HepG2 (cell line): ENCODE measurements around the gene HOXD3. TPM values are rescaled to one million over a fixed set of nuclear protein-coding genes. Genes with fewer than 3 reads are reported as not detected.

ENCODE experiments used
- ATAC-seq: fragments of 200-7000 bp; cut with Tn5 transposase; 3 replicates; pipeline ENCODE4 v1.9.1; 2020; ENCODE audit warnings: mild to moderate bottlenecking, moderate library complexity
- BruUV-seq: library from RNA; stranded (reverse); fragments of 400-500 nt; replicated peaks from 2 replicates; lab custom pipeline; 2021; lab: Mats Ljungman, UMichigan
- CTCF ChIA-PET: fragments of 300-600 bp; formaldehyde crosslinking; extraction: SDS; loops from one replicate; lab custom pipeline; 2021; ENCODE audit warnings: low total read pairs, inconsistent platforms, low intra/inter-chr PET ratio; lab: Yijun Ruan, JAX
- POLR2A ChIA-PET: fragments of 350-600 bp; sonication (Branson Sonifier 250); formaldehyde crosslinking; loops from one replicate; lab custom pipeline; 2020; ENCODE audit warnings: antibody characterized with exemption, inconsistent platforms; lab: Yijun Ruan, JAX
- DNase-seq: peaks from one replicate; pipeline ENCODE4 v3.0.0-alpha.2; 2015; ENCODE audit warnings: low spot score
- FAIRE-seq: peaks from 3 replicates; lab custom pipeline; 2011; peaks lifted over from hg19 to GRCh38; lab: Jason Lieb, UNC
- H2AFZ ChIP-seq: one replicate; pipeline ENCODE4 v1.6.1; 2011; ENCODE audit warnings: low read length, inconsistent platforms
- H3K27ac ChIP-seq: fragments of 300-600 bp; 3 replicates; pipeline ENCODE4 v1.8.0; 2011; ENCODE audit warnings: mixed run types, mild to moderate bottlenecking, mixed read lengths, low read length, inconsistent platforms; ENCODE audit not compliant: insufficient read depth; ENCODE audit errors: extremely low read length
- H3K27me3 ChIP-seq, 2 experiments: fragments of 200-600 bp in 1 of 2; 2 replicates in 1 of 2; 3 replicates in 1 of 2; pipeline versions ENCODE4 v1.6.0 to v1.8.0; 2011; ENCODE audit warnings: low read length in 2 of 2, mild to moderate bottlenecking in 2 of 2, moderate library complexity in 2 of 2, inconsistent platforms in 1 of 2; ENCODE audit not compliant: insufficient read depth in 2 of 2, control insufficient read depth in 1 of 2
- H3K36me3 ChIP-seq, 2 experiments: fragments of 200-600 bp in 1 of 2; replicated peaks in 1 of 2; 2 replicates in 1 of 2; 3 replicates in 1 of 2; pipeline versions ENCODE4 v1.5.1 to v1.8.0; 2011; ENCODE audit warnings: low read length in 2 of 2, inconsistent platforms in 1 of 2; ENCODE audit not compliant: insufficient read depth in 2 of 2, control insufficient read depth in 1 of 2
- H3K4me1 ChIP-seq: 2 replicates; pipeline ENCODE4 v1.5.1; 2012; ENCODE audit warnings: low read length, inconsistent platforms; ENCODE audit not compliant: insufficient read depth
- H3K4me2 ChIP-seq: 2 replicates; pipeline ENCODE4 v1.6.0; 2011; ENCODE audit warnings: low read depth, low read length, inconsistent platforms
- H3K4me3 ChIP-seq, 3 experiments: fragments of 200-600 bp in 1 of 3; sonication (generic), shearing (Covaris generic) in 1 of 3; replicated peaks in 1 of 3; 2 replicates each; pipeline ENCODE4 v1.5.1; 2011 to 2016; ENCODE audit warnings: low read length in 3 of 3, inconsistent platforms in 2 of 3, low read depth in 2 of 3, mild to moderate bottlenecking in 2 of 3, control low read depth in 1 of 3, mixed read lengths in 1 of 3; ENCODE audit not compliant: insufficient read depth in 1 of 3
- H3K79me2 ChIP-seq: one replicate; pipeline ENCODE4 v1.6.1; 2011; ENCODE audit warnings: low read length, inconsistent platforms; ENCODE audit not compliant: insufficient read depth
- H3K9ac ChIP-seq: 2 replicates; pipeline ENCODE4 v1.6.0; 2011; ENCODE audit warnings: mild to moderate bottlenecking, low read depth, low read length, inconsistent platforms; ENCODE audit not compliant: insufficient read depth
- H3K9me3 ChIP-seq: 2 replicates; pipeline ENCODE4 v1.5.1; 2012; ENCODE audit warnings: mild to moderate bottlenecking, low read length
- H4K20me1 ChIP-seq: 2 replicates; pipeline ENCODE4 v1.6.0; 2011; ENCODE audit warnings: inconsistent platforms, mild to moderate bottlenecking, low read length, moderate library complexity; ENCODE audit not compliant: insufficient read depth
- DR1 ChIP-seq: sonication (generic); formaldehyde crosslinking; IDR thresholded peaks from 2 replicates; pipeline ENCODE4 v1.8.0; 2021; ENCODE audit warnings: mild to moderate bottlenecking, missing genetic modification reagents, inconsistent platforms
- HNRNPLL ChIP-seq: fragments of 200-400 bp; formaldehyde crosslinking; IDR thresholded peaks from 2 replicates; pipeline ENCODE4 v1.6.1; 2017; ENCODE audit warnings: mild to moderate bottlenecking, low read depth, low read length; ENCODE audit not compliant: poor library complexity, severe bottlenecking
- HNRNPUL1 ChIP-seq: fragments of 200-400 bp; formaldehyde crosslinking; IDR thresholded peaks from 2 replicates; pipeline ENCODE4 v1.6.1; 2017; ENCODE audit warnings: low read depth, mild to moderate bottlenecking, low read length, moderate library complexity
- NFE2 ChIP-seq: sonication (generic); formaldehyde crosslinking; IDR thresholded peaks from 2 replicates; pipeline ENCODE4 v1.4.0; 2020; ENCODE audit warnings: missing genetic modification reagents
- REL ChIP-seq: sonication (generic); formaldehyde crosslinking; conservative IDR thresholded peaks from 2 replicates; pipeline ENCODE4 v1.8.0; 2022; ENCODE audit warnings: mild to moderate bottlenecking, missing genetic modification reagents, moderate library complexity
- RNF219 ChIP-seq: sonication (generic); formaldehyde crosslinking; IDR thresholded peaks from 2 replicates; pipeline ENCODE4 v1.5.0; 2020; ENCODE audit warnings: mild to moderate bottlenecking, missing genetic modification reagents
- ZHX1 ChIP-seq: sonication (generic); formaldehyde crosslinking; IDR thresholded peaks from 2 replicates; pipeline ENCODE4 v1.8.1; 2022; ENCODE audit warnings: low read depth, mild to moderate bottlenecking, missing genetic modification reagents
- WGBS: methylation state at CpG from one replicate; pipeline ENCODE4 v1.1.6; 2017; ENCODE audit warnings: low lambda C conversion rate; 5-methylcytosine and 5-hydroxymethylcytosine counted together
- in situ Hi-C: cut with HindIII; loops from 2 replicates; pipeline ENCODE4 v1.10.0; 2017; ENCODE audit warnings: low pct_unique_long_range_greater_than_20kb; ENCODE audit not compliant: extremely low pct_ligation_motif_present
- intact Hi-C: fragments of 100-400 bp; cut with micrococcal nuclease; formaldehyde crosslinking; loops from one replicate; pipeline ENCODE4 v1.10.0; 2022; ENCODE audit not compliant: unreplicated experiment
- polyA plus RNA-seq, 8 experiments: library from polyadenylated mRNA; depleted of rRNA in 3 of 8; stranded (reverse) in 7 of 8; unstranded in 1 of 8; fragments of >200 nt; fragmentation: Illumina TruSeq in 4 of 8; extraction: Trizol in 4 of 8; gene quantifications; 2 replicates each; pipeline versions ENCODE4 v1.2.1 to v1.2.3, GENCODE V29; 2011 to 2016; ENCODE audit warnings: low read depth in 4 of 8, missing spikeins in 1 of 8, mixed read lengths in 1 of 8; ENCODE audit not compliant: insufficient read depth in 1 of 8
- total RNA-seq, 5 experiments: library from RNA; depleted of rRNA; stranded (reverse); fragments of >200 nt; fragmentation: Illumina TruSeq; extraction: Trizol; gene quantifications; 2 replicates each; pipeline ENCODE4 v1.2.3, GENCODE V29; 2016; ENCODE audit warnings: low read depth in 1 of 5

The HOXD3 gene
- total and polyA plus RNA-seq, 2 of the 13 experiments (the other 11 are each of a cell fraction or from before 2014, with no cell fraction given) = 0.05 to 0.09 TPM

GRCh38 chr2:176138923-176139660, 18.0 kb upstream of the HOXD3 start:
- H4K20me1 ChIP-seq = no peaks in the 10 kb centered on the region
- H3K4me1 ChIP-seq = peaks cover 11% of the 10 kb centered on the region
- POLR2A ChIA-PET = no interaction called here
- no peak overlapping the region for H3K9ac ChIP-seq
- no TSS peak for BruUV-seq
- FAIRE-seq (no peak), ATAC-seq (no peak), DNase-seq (no peak)
- intact Hi-C loops = no loop called here
- H3K27me3 ChIP-seq = peaks cover 8 to 91% of the 10 kb centered on the region in 2 experiments; a peak in 4 of 5 replicates
- no peaks in the 10 kb centered on the region for H3K79me2 ChIP-seq
- no peak overlapping the region for H3K4me2 ChIP-seq
- 41% methylated on average over 28 of the region's 28 CpGs for WGBS
- no peak overlapping the region for H3K4me3 ChIP-seq
- in situ Hi-C loops = no loop called here
- TF ChIP-seq DR1 (CRISPR knock-in tag) (no peak), REL (CRISPR knock-in tag) (no peak), ZHX1 (no peak), HNRNPUL1 (no peak), HNRNPLL (no peak), RNF219 (CRISPR knock-in tag) (no peak), NFE2 (CRISPR knock-in tag) (no peak)
- no peak overlapping the region for H2AFZ ChIP-seq
- CTCF ChIA-PET = interaction anchor here (1.1 to 2.5 kb wide), 2 partner anchors 247 to 316 kb away, joined by 4 to 83 read pairs; no protein-coding TSS in a partner anchor
- no peaks in the 10 kb centered on the region for H3K36me3 ChIP-seq
- no peaks in the 10 kb centered on the region for H3K9me3 ChIP-seq
- H3K27ac ChIP-seq = no peak overlapping the region
